Left hindlimb (tissue), 1 donor: ENCODE data around the gene ADARB2.
"Not testable (repeated sequence)": the region's sequence is repeated elsewhere in the genome, so short reads cannot be mapped to it uniquely, and the experiment has no call there.

Experiments used
- DNase-seq: peaks from one replicate; pipeline ENCODE4 v3.0.0-alpha.2; 2018

Gene ADARB2

GRCh38 chr10:1267568-1267967 lies 469.8 kb downstream of the ADARB2 start:
- no peak for DNase-seq

GRCh38 chr10:1267148-1267547 lies 470.2 kb downstream of the ADARB2 start:
- DNase-seq = no peak

GRCh38 chr10:1266033-1266802 lies 471.1 kb downstream of the ADARB2 start:
- DNase-seq = no peak

GRCh38 chr10:1264001-1264400 lies 473.3 kb downstream of the ADARB2 start:
- no peak for DNase-seq

- DNase-seq = no peak
Measured at GRCh38 chr10:1257274-1257673, 480.1 kb downstream of the ADARB2 start.

GRCh38 chr10:1256432-1256725 lies 480.9 kb downstream of the ADARB2 start:
- DNase-seq = no peak

- no peak for DNase-seq
Measured at GRCh38 chr10:1255600-1256431, 481.5 kb downstream of the ADARB2 start.

GRCh38 chr10:1255118-1255517 lies 482.2 kb downstream of the ADARB2 start:
- no peak for DNase-seq

- no peak for DNase-seq
Measured at GRCh38 chr10:1253523-1254353, 483.6 kb downstream of the ADARB2 start.

GRCh38 chr10:1251769-1252168 lies 485.6 kb downstream of the ADARB2 start:
- no peak for DNase-seq

- DNase-seq = no peak
Measured at GRCh38 chr10:1249142-1249920, 488.0 kb downstream of the ADARB2 start.

GRCh38 chr10:1248262-1248630 lies 489.1 kb downstream of the ADARB2 start:
- not testable (repeated sequence) for DNase-seq

- DNase-seq = no peak
Measured at GRCh38 chr10:1247598-1248261, 489.6 kb downstream of the ADARB2 start.

- DNase-seq = no peak
Measured at GRCh38 chr10:1244493-1244892, 492.8 kb downstream of the ADARB2 start.

GRCh38 chr10:1243486-1244234 lies 493.7 kb downstream of the ADARB2 start:
- DNase-seq = no peak

- no peak for DNase-seq
Measured at GRCh38 chr10:1242975-1243374, 494.4 kb downstream of the ADARB2 start.

GRCh38 chr10:1241973-1242935 lies 495.1 kb downstream of the ADARB2 start:
- DNase-seq = no peak

- no peak for DNase-seq
Measured at GRCh38 chr10:1241322-1241890, 495.9 kb downstream of the ADARB2 start.

- no peak for DNase-seq
Measured at GRCh38 chr10:1240341-1240775, 497.0 kb downstream of the ADARB2 start.

- DNase-seq = no peak
Measured at GRCh38 chr10:1233031-1233430, 504.3 kb downstream of the ADARB2 start.
